GM21619 (cell line): ENCODE measurements around the gene CACUL1.

Experiments used
- ATAC-seq: cut with Tn5 transposase; IDR thresholded peaks from one replicate; pipeline ENCODE4 v1.9.1; 2021; ENCODE audit not compliant: unreplicated experiment

Gene CACUL1

GRCh38 chr10:118735294-118735693 lies 19.5 kb downstream of the CACUL1 start:
- no peak for ATAC-seq

DNA sequence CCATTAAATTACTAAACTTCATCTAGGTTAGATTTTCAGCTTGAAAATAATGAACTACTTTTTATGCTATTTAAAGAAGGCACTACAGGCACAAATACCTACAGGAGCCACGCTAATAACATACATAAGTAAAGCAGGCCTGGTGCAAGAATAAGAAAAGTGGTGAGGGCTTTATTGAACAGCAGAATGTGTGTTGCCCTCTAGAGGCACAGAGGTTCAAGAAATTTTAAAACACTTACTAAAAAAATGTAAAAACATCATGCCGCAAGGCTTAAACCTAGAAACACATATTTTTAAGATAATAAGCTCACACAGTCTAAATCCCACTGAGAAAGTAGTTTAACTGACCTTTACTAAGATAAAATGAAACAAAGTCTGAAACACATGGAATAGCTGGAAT lies 20.3 kb downstream of the CACUL1 start:
- ATAC-seq = no peak

GRCh38 chr10:118732245-118733165 lies 22.3 kb downstream of the CACUL1 start:
- ATAC-seq = peak; percentile 50

DNA sequence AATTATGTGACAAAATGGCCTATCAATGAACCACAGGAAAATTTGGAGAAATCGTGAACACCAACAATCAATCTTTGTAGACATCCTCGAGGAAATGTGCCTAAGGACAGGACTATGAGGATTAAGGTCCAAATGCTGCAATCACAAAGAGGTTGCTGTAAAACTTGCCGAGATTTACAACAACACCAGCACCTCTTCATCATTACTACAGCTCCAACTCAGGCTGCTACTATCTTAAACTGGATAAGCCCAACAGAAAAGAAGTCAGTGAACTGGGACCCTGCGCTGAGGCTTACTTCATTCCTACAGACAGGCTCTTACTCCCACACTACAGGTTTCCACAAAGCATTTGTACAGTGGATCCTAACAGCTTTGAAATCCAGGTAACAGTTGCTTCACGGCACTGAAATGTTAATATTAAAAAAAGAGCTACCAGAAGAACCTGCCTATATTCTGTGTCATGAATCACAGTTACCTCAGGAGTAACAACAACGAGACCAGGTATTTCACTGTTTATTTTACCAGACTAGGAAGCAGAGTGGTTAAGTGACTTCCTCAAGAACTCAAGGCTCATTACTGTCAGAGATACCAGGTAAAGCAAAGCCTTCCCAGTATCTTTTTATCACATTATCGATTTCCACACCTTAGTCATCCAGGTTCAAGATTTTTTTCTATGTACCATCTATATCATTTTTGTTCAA lies 23.9 kb downstream of the CACUL1 start:
- no peak for ATAC-seq

DNA sequence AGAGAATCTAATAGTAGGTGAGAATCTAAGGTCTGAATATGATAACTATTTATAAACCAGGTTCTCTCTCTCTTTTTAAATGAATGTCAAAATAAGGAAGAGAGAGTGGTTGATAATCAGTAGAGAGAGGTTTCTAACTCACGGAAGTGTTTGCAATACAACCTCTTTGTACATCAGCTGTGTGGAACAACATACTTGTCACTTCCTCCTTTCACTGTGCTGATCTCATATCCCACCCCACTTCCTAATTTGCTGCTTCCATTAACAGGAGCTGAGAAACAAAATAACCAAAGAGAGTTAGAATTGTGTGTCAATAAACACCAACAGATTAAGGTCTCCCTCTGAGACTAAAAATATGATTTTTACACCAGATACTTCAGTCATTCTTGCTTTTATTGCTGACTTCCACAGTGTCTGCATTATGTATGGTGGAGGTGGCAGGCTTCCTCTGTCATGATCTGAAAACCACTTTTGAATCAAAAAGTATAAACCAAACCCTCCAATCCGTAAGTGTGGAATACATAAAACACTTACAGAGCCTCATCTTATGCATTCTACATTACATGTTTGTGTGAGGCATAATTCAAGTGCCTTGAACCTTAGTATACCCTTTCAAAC lies 25.0 kb downstream of the CACUL1 start:
- peak; percentile 87 for ATAC-seq

DNA sequence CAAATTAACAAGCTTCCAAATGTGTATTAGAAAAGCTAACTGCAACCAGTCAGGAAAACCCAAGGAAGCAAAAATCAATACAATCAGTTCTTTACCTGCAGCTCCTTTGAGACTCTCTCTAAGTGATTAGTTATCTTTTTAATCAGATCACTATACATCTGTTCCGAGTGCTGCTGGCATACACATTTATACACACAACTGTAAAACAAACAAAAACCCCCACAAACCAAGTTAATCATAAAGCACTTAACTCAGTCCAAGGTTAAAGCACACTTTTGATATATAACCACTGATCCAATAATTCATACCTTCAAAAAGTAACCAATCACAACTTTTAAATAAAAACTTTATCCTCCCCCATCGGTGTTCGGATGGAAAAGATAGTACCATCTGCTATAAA lies 25.6 kb downstream of the CACUL1 start:
- ATAC-seq = no peak

- no peak for ATAC-seq
Observed at GRCh38 chr10:118725886-118726500, 28.8 kb downstream of the CACUL1 start.

GRCh38 chr10:118723466-118723865 lies 31.3 kb downstream of the CACUL1 start:
- ATAC-seq = no peak

DNA sequence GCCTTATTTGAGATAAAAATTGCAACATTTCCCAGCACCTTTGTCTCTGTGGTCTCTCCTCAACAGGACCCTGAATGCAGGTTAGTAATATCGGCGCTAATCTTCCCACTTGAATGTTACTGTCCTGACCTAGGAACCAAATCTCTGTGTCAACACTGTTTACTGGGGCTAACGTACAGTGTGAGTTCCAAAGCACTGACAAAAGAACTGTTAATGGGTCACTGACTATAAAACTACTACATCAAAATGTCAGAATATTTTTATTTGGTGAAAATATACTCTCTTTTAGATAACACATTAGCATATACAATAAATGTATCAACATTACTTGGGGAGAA lies 33.3 kb downstream of the CACUL1 start:
- no peak for ATAC-seq

DNA sequence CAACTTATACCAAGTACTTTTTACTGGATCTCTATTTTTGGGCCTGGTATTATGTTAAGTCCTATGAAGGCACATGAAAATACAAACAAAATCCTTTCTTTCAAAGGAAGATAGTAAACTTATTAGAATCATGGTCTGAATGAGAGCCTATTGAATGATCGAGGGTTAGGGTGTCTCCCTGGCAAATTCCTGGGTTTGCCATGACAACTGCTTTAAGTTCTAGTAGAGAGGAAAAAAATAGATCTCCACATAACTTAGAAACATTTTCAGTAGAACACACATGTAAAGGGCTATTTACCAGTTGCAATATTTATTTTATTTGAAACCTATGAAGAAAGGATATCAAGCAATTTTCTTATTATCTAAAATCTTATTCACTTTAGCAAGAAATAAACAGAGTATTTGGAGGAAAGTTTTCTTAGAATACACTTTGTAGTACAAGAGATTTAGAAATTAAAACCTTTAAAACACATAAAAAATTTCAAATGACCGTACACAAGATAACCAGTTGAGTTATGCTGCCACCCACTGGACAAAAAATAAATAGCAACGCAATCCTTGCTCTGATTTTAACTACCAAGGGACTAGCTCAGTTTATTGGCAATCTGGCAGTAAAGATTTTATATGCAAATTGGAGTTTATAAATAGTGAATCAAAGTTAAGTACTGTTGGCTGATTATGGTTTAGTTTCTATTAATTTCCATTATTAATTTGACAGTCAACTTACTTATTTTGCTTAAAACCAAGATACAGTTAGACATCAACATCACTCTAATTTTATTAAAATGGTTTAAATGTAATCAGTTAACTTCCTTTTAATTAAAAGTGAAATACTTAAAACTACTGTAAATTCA lies 33.9 kb downstream of the CACUL1 start:
- no peak for ATAC-seq

GRCh38 chr10:118714366-118714765 lies 40.4 kb downstream of the CACUL1 start:
- ATAC-seq = no peak

- no peak for ATAC-seq
Observed at GRCh38 chr10:118712930-118713634, 41.7 kb downstream of the CACUL1 start.

DNA sequence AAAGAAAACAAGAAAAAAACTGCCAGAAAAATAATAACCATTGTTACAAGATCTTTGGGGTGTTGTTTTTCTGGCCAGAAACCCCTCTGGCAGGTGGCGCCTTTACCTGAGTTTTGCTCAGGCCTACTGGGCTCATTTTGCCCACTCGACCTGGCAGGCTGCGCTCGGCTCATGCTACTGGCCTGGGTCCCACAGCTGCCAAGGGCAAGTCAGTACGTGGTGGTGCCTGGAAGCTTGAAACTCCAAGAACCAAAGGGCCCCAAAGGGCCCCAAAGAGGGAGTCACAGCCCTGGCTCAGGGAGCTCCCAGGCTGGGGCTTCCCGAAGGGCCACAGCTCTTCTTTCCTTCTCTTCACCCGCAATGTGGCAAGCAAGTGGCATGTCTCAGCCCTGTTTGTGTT lies 42.7 kb downstream of the CACUL1 start:
- ATAC-seq = no peak

- no peak for ATAC-seq
Observed at GRCh38 chr10:118710487-118710886, 44.3 kb downstream of the CACUL1 start.

DNA sequence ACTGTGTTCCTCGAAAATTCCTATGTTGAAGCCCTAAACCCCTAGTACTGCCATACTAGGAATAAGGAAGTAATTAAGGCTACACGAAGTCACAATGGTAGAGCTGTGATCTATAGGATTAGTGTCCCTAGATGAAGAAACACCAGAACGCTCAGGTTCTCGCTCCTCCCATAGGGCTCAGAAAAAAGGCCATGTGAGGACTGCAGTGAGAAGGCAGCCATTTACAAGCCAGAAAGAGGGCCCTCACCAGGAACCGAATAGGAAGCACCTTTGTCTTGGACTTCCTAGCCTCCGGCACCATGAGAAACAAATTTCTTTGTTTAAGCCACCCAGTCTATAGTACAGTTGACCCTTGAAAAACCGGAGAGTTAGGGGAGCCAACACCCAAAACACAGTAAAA lies 46.2 kb downstream of the CACUL1 start:
- ATAC-seq = no peak

DNA sequence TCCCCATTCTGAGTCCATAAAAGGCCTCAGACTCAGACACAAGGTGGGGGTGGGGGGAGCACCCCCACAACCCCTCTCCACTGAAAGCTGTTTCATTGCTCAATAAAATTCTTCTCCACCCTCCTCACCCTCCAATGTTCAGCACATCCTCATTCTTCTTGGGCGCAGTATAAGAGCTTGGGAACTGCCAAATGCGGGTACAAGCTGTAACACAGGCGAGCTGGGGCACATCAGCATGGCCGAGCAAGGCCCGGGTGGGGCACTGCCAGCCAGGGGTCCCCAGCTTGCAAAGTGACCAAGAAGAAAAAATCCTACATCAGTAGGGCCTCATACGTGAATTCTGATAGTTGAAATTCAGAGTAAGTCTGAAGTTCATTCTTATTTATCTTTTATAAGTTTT lies 50.1 kb downstream of the CACUL1 start:
- ATAC-seq = no peak

DNA sequence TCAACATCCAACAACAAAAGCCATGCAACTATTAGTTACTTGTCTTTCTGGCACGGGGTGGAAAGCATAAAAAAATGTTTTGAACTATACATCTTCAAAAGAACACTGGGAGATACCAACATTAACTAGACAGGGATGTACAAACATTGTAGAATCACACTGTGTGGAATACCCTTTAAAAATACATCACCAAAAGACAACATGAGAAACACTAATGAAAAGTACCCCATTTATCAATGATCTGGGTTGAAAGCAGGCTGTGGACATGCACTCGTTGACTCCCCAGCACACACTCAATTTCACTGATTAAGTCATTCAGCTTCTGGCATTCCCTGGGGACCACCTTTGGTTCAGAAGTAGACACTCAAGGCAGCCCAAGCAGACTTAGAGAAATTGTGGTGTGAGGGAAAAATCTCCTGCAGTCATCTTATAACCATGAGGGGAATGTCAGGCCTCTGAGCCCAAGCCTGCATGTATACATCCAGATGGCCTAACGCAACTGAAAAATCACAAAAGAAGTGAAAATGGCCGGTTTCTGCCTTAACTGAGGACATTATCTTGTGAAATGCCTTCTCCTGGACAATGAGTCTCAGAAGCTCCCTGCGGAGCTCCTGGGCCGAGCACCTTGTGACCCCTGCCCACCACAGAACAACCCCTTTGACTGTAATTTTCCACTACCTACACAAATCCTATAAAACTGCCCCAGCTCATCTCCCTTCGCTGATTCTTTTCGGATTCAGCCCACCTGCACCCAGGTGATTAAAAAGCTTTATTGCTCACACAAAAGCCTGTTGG lies 53.0 kb downstream of the CACUL1 start:
- ATAC-seq = peak; percentile 44

DNA sequence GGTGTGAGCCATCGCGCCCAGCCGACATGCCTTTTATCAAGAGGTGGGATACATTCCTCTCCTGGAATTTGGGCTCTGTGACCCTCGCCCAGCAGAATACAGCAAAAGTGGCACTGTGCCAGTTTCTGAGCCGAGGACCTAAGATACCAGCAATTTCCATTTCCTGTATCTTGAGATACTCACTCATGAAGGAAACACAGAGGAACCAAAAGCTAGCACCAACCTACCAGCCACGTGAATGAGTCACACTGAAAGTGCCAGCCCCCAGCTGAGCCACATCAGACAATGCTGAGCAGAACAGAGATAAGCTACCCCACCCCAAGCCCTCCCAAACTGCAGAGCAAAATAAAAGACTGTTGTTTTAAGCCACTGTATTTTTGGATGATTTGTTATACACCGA lies 56.3 kb downstream of the CACUL1 start:
- ATAC-seq = peak; percentile 95

DNA sequence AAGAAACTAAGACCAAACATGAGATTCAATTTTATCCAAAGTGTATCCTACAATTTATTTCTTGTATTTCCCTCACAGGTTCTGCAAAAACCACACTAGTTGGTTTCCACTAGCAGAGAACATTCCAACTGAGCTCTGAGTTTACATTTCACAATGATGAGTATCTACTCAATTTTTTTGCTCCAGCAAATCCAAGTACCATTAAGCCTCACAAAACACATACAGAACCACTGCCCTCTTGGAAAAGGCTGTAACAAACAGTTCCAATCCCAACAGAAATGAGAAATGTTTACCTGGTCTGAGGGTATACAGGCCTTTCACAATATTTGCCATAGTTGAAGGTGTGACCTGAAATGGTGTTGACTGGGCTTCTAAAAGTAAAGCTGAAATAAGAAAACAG lies 59.9 kb downstream of the CACUL1 start:
- no peak for ATAC-seq
